ENCODE measurements around the gene SYTL2. TPM values are rescaled to one million over a fixed set of nuclear protein-coding genes. Genes with fewer than 3 reads are reported as not detected.

The SYTL2 gene
- total RNA-seq, 1 experiment from 2014 or later = 2.1 TPM

- Mint-ChIP-seq H3K4me3 (ENCODE audit: unreplicated experiment) (no peak overlapping the region), H3K9me3 (ENCODE audit: unreplicated experiment) (no peaks in the 10 kb centered on the region), H3K4me1 (ENCODE audit: insufficient read depth, unreplicated experiment) (peaks cover 11% of the 10 kb centered on the region), H3K27ac (ENCODE audit: low read depth, unreplicated experiment) (no peak overlapping the region), H3K36me3 (ENCODE audit: insufficient read depth, unreplicated experiment) (no peaks in the 10 kb centered on the region), H3K27me3 (ENCODE audit: insufficient read depth, unreplicated experiment) (no peaks in the 10 kb centered on the region)
- no TSS peak for BruUV-seq (replicated peaks)
- ChIA-PET CTCF (interaction anchor here (1.0 kb wide), 1 partner anchor 8 kb away, joined by 3 read pairs; no protein-coding TSS in a partner anchor), POLR2A (no interaction called here)
- intact Hi-C loops (cut with micrococcal nuclease) = no loop called here
- no peak for TF ChIP-seq CTCF (IDR thresholded peaks at IDR 0.05; ENCODE audit: unreplicated experiment)
- no peak for DNase-seq (ENCODE audit: unreplicated experiment)
These were observed 5.6 kb downstream of the SYTL2 start for GRCh38 chr11:85805387-85805786.

- no peak overlapping the region for H3K27ac Mint-ChIP-seq (ENCODE audit: low read depth, unreplicated experiment)
- no peak overlapping the region for H3K4me3 Mint-ChIP-seq (ENCODE audit: unreplicated experiment)
- TF ChIP-seq CTCF (IDR thresholded peaks at IDR 0.05; ENCODE audit: unreplicated experiment) = no peak
- intact Hi-C loops (cut with micrococcal nuclease) = no loop called here
- no peaks in the 10 kb centered on the region for H3K36me3 Mint-ChIP-seq (ENCODE audit: insufficient read depth, unreplicated experiment)
- ChIA-PET CTCF (interaction anchor here (0.6 kb wide), 1 partner anchor 9 kb away, joined by 3 read pairs; no protein-coding TSS in a partner anchor), POLR2A (no interaction called here)
- BruUV-seq (replicated peaks) = no TSS peak
- H3K27me3 Mint-ChIP-seq (ENCODE audit: insufficient read depth, unreplicated experiment) = no peaks in the 10 kb centered on the region
- DNase-seq (ENCODE audit: unreplicated experiment) = no peak
- peaks cover 11% of the 10 kb centered on the region for H3K4me1 Mint-ChIP-seq (ENCODE audit: insufficient read depth, unreplicated experiment)
- H3K9me3 Mint-ChIP-seq (ENCODE audit: unreplicated experiment) = no peaks in the 10 kb centered on the region
These were observed 7.0 kb downstream of the SYTL2 start for GRCh38 chr11:85803920-85804319.

GRCh38 chr11:85803303-85803702 lies 7.6 kb downstream of the SYTL2 start:
- no peak for TF ChIP-seq CTCF (IDR thresholded peaks at IDR 0.05; ENCODE audit: unreplicated experiment)
- no peak overlapping the region for H3K27ac Mint-ChIP-seq (ENCODE audit: low read depth, unreplicated experiment)
- CTCF ChIA-PET = no interaction called here

GRCh38 chr11:85801527-85801926 lies 9.4 kb downstream of the SYTL2 start:
- Mint-ChIP-seq H3K36me3 (ENCODE audit: insufficient read depth, unreplicated experiment) (no peaks in the 10 kb centered on the region), H3K4me3 (ENCODE audit: unreplicated experiment) (no peak overlapping the region), H3K27me3 (ENCODE audit: insufficient read depth, unreplicated experiment) (no peaks in the 10 kb centered on the region), H3K4me1 (ENCODE audit: insufficient read depth, unreplicated experiment) (peaks cover 6% of the 10 kb centered on the region), H3K9me3 (ENCODE audit: unreplicated experiment) (no peaks in the 10 kb centered on the region), H3K27ac (ENCODE audit: low read depth, unreplicated experiment) (no peak overlapping the region)
- POLR2A ChIA-PET = interaction anchor here (0.6 kb wide), 1 partner anchor 28 kb away, joined by 4 read pairs; no protein-coding TSS in a partner anchor
- DNase-seq (ENCODE audit: unreplicated experiment) = no peak
- intact Hi-C loops (cut with micrococcal nuclease) = no loop called here
- BruUV-seq (replicated peaks) = no TSS peak
- no peak for TF ChIP-seq CTCF (IDR thresholded peaks at IDR 0.05; ENCODE audit: unreplicated experiment)
- CTCF ChIA-PET = interaction anchor here (1.0 kb wide), 1 partner anchor 24 kb away, joined by 4 read pairs; no protein-coding TSS in a partner anchor

More at GRCh38 chr11:85803303-85803702, 7.6 kb downstream of the SYTL2 start:
- intact Hi-C loops (cut with micrococcal nuclease) = no loop called here
- peaks cover 11% of the 10 kb centered on the region for H3K4me1 Mint-ChIP-seq (ENCODE audit: insufficient read depth, unreplicated experiment)
- no peaks in the 10 kb centered on the region for H3K27me3 Mint-ChIP-seq (ENCODE audit: insufficient read depth, unreplicated experiment)
- no peaks in the 10 kb centered on the region for H3K9me3 Mint-ChIP-seq (ENCODE audit: unreplicated experiment)
- DNase-seq (ENCODE audit: unreplicated experiment) = no peak
- no peaks in the 10 kb centered on the region for H3K36me3 Mint-ChIP-seq (ENCODE audit: insufficient read depth, unreplicated experiment)
- H3K4me3 Mint-ChIP-seq (ENCODE audit: unreplicated experiment) = no peak overlapping the region
- POLR2A ChIA-PET = no interaction called here
- no TSS peak for BruUV-seq (replicated peaks)
